Measurements from ENCODE around the gene ATF3. TPM values are rescaled to one million over a fixed set of nuclear protein-coding genes. Genes with fewer than 3 reads are reported as not detected.

Gene ATF3
- total RNA-seq, 2 donors from 2014 or later: 10.7 to 160 TPM

DNA sequence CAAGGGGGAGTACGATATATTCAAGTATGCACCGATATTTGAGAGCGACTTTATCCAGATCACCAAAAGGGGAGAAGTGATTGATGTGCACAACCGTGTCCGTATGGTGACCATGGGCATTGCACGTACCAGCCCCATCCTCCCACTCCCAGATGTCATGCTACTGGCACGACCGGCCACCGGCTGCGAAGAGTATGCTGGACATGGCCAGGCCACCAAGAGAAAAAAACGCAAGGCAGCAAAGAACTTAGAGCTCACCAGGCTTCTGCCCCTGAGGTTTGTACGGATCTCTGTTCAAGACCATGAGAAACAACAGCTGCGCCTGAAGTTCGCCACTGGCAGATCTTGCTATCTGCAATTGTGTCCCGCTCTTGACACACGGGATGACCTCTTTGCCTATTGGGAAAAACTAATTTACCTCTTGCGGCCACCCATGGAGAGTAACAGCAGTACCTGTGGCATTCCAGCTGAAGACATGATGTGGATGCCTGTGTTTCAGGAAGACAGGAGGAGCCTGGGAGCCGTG lies 16.5 kb downstream of the ATF3 start:
- H3K4me1 ChIP-seq (ENCODE audit: control insufficient read depth in 1 of 2, low read depth in 2 of 2): no peaks in the 10 kb centered on the region
- no peak overlapping the region for H3K27ac ChIP-seq
- no peak overlapping the region for H3K4me3 ChIP-seq
- TF ChIP-seq, protein P1, sequence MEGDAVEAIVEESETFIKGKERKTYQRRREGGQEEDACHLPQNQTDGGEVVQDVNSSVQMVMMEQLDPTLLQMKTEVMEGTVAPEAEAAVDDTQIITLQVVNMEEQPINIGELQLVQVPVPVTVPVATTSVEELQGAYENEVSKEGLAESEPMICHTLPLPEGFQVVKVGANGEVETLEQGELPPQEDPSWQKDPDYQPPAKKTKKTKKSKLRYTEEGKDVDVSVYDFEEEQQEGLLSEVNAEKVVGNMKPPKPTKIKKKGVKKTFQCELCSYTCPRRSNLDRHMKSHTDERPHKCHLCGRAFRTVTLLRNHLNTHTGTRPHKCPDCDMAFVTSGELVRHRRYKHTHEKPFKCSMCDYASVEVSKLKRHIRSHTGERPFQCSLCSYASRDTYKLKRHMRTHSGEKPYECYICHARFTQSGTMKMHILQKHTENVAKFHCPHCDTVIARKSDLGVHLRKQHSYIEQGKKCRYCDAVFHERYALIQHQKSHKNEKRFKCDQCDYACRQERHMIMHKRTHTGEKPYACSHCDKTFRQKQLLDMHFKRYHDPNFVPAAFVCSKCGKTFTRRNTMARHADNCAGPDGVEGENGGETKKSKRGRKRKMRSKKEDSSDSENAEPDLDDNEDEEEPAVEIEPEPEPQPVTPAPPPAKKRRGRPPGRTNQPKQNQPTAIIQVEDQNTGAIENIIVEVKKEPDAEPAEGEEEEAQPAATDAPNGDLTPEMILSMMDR (IDR thresholded peaks at IDR 0.05): no peak
- no peaks in the 10 kb centered on the region for H3K27me3 ChIP-seq (replicated peaks; ENCODE audit: insufficient read depth)
- no peak for ATAC-seq (ENCODE audit: insufficient number of reproducible peaks, low FRiP score, low read depth)
- H3K36me3 ChIP-seq: peaks cover 4% of the 10 kb centered on the region
- H3K9me3 ChIP-seq: no peaks in the 10 kb centered on the region
- no peak for DNase-seq (ENCODE audit: low spot score)

- H3K36me3 ChIP-seq: no peaks in the 10 kb centered on the region
- DNase-seq (ENCODE audit: low spot score): no peak
- no peak overlapping the region for H3K27ac ChIP-seq
- no peaks in the 10 kb centered on the region for H3K27me3 ChIP-seq (replicated peaks; ENCODE audit: insufficient read depth)
- no peaks in the 10 kb centered on the region for H3K4me1 ChIP-seq (ENCODE audit: control insufficient read depth in 1 of 2, low read depth in 2 of 2)
- no peak for ATAC-seq (ENCODE audit: insufficient number of reproducible peaks, low FRiP score, low read depth)
- TF ChIP-seq, protein P1 (IDR thresholded peaks at IDR 0.05): no peak
- H3K9me3 ChIP-seq: no peaks in the 10 kb centered on the region
- no peak overlapping the region for H3K4me3 ChIP-seq
Measured at GRCh38 chr1:212625781-212626450, 17.4 kb downstream of the ATF3 start.

DNA sequence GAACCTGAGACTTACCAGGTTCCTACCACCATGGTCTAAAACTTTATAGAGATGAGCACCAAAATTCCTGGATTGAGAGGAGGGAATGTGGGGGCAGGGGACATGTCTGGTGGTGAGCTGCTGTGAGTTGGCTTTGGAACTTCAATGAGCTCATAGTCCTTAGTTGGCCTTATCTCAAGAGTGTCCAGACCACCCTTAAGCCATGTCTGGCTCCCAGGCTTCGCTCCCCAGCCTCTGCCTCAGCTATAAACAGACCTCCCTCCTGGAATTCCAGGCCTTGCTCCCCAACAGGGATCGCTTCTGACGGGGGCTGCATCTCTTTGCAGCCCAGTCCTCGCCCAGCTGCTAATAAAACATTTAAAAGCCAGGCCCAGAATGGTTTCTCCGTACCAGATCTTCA lies 19.5 kb downstream of the ATF3 start:
- H3K9me3 ChIP-seq: no peaks in the 10 kb centered on the region
- H3K4me3 ChIP-seq: no peak overlapping the region
- no peaks in the 10 kb centered on the region for H3K36me3 ChIP-seq
- DNase-seq (ENCODE audit: low spot score): no peak
- no peaks in the 10 kb centered on the region for H3K27me3 ChIP-seq (replicated peaks; ENCODE audit: insufficient read depth)
- ATAC-seq (ENCODE audit: insufficient number of reproducible peaks, low FRiP score, low read depth): no peak
- no peak overlapping the region for H3K27ac ChIP-seq
- TF ChIP-seq, protein P1 (IDR thresholded peaks at IDR 0.05): no peak
- no peaks in the 10 kb centered on the region for H3K4me1 ChIP-seq (ENCODE audit: control insufficient read depth in 1 of 2, low read depth in 2 of 2)

GRCh38 chr1:212628813-212629415 lies 20.4 kb downstream of the ATF3 start:
- ATAC-seq (ENCODE audit: insufficient number of reproducible peaks, low FRiP score, low read depth): no peak
- H3K4me1 ChIP-seq (ENCODE audit: control insufficient read depth in 1 of 2, low read depth in 2 of 2): no peaks in the 10 kb centered on the region
- no peak for DNase-seq (ENCODE audit: low spot score)

More at GRCh38 chr1:212628813-212629415, 20.4 kb downstream of the ATF3 start:
- Histone ChIP-seq H3K27me3 (replicated peaks; ENCODE audit: insufficient read depth) (no peaks in the 10 kb centered on the region), H3K27ac (no peak overlapping the region), H3K4me3 (no peak overlapping the region), H3K36me3 (no peaks in the 10 kb centered on the region), H3K9me3 (no peaks in the 10 kb centered on the region)
- TF ChIP-seq, protein P1 (IDR thresholded peaks at IDR 0.05): no peak

All from thoracic aorta (tissue), 2 donors.